Fibroblast of skin of abdomen (primary cell): ENCODE results near the gene SPACA6.

Experiments
- DNase-seq: peaks from one replicate; pipeline ENCODE4 v3.0.0-alpha.2; 2013

The SPACA6 gene

DNA sequence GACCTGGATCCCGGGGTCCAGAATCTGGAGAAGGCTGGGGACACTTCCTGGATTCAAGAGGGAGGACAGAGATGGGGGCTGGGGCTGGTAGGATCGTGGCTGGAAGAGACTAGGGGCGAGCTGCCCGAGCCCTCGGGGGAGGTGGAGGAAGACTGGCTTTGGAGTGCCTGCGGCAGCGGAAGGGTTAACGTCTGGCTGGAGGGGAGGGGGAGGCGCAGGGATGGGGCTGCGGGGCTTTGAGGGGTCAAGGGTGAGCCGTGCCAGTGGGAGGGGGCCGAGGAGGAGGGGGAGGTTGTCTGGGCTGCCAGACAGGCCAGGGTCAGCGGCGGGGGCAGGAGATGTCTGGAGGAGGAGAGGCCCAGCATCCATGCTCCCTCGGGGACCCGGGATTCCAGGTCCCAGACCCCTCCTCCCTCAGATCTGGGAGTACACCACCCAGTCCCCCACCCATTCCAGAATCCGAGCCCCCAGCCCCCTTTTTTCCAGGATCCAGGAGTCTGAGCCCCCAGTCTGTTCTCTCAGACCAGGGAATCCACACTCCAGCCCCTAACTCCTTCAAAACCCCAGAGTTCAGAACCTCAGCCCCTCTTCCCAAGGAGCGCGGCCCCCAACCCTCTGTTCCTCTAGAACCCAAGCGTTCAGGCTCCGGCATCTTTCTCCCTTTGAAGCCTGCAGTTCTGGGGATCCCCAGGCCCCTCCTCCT lies 3.2 kb upstream of the SPACA6 start:
- peak; percentile 51 for DNase-seq

DNA sequence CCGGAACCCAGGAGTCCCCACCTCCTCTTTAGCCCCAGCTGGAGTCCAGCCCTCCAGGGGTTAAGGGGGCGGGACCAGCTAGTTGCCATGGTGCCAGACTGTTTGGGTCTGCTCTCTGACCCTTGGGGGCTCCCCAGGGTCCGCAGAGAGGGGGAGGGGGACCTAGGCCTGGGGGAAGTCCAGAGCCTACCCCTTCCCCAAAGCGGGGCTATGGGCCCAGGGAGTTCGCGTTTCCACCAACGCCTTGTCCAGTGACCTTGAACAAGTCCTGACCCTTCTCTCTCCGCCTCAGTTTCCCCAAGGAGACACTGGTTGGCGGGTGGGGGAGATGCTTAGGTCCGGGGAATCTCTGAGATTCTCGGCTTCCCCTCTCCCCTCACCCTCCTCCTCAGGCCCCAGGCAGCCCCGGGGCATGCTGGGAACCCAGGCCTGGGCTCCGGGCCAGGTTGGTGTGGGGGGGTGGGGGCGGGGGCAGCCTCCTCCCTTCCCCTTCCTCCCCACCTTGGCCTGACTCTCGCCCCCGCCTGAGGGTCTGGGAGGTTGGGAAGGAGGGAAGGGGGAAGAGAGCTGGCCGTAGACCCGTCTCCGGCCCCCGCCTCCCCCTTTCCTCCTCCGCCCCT lies 2.6 kb upstream of the SPACA6 start:
- DNase-seq, result peak; percentile 90

DNA sequence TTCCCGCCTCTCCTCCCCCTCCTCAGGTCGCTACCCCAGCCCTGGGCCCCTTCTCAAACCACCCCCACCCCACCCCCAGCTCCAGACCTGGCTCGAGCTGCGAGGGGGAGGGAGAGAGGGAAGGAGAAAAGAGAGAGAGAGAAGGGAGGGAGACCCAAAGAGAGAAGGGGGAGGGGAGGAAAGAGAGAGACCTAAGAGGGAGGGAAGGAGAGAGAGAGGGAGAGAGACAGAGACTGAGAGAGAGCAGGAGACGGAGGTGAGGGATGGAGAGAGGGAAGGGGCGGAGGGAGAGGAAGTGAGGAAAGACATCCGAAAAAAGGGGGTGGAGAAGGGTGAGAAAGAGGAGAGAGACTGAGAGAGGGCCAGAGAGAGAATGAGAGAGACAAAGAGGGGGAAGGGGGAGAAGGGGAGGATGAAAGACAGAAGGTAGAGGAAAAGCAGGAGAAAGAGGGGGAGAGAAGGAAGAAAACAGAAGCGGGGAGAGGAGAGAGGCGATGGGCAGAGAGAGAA lies 2.0 kb upstream of the SPACA6 start:
- peak; percentile 75 for DNase-seq

DNA sequence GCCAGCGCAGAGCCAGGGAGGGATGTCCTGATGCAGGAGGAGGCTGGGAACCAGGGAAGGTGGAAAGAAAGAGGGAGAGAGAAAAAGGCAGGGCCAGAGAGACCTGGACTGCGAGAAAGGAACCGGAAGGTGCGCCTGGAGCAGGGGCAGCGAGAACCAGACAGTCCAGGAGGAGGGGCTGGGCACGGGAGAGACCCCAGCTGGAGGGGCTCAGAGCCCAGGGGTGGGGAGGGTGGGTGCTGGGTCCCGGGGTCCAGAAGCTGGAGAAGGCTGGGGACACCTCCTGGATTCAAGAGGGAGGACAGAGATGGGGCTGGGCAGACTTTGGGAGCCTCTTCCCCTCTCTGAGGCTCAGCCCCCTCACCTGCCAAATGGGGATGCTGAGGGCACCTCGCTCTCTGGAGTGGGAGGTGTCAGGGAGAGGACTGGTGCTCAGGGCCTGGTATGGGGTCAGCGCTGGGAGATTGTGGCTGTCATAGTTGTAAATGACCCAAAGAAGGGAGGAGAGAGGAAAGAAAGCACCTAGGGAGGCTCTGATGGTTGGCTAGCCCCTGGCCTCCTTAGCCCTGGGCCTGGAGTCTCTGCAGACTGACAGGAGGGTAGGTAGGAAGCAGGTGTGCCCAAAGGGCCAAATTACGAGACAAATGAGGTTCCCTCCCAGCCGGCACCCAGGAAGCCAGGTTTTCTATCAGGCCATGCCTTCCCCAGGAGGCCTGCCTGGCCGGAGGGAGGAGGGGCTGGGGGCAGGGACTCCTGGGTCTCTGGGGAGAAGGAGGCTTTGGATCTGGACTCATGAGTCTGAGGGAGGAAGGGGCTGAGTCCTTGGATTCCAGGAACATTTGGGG lies 1.3 kb upstream of the SPACA6 start:
- no peak for DNase-seq

DNA sequence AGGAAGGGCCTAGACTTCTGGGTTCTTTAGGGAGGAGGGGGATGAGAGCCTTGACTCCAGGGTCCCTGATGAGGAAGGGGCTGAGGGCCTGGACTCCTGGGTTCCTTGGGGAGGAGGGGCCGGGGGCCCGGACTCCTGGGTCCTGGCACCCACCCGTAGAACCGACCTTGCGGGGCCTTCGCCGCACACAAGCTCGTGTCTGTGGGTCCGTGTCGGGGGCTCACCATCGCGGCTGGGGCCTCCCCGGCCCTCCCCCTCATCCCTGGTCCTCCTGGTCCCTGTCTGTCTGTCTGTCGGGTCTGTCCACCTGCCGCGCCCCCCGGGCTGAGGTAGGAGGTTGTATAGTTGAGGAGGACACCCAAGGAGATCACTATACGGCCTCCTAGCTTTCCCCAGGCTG lies 662 bp upstream of the SPACA6 start:
- DNase-seq, result no peak

DNA sequence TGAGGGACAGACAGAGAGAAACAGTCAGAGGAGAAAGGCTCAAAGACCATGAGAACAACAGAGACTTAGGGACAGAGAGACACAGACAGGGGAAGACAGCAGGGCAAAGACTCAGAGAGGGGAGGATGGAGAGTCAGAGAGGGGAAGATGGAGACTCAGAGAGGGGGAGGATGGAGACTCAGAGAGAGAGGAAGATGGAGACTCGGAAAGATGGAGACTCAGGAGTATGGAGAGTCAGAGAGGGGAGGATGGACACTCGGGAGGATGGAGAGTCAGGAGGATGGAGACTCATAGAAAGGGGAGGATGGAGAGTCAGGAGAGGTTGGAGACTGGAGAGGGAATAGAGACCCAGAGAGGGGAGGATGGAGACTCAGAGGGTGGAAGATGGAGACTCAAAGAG lies 689 bp downstream of the SPACA6 start:
- no peak for DNase-seq

DNA sequence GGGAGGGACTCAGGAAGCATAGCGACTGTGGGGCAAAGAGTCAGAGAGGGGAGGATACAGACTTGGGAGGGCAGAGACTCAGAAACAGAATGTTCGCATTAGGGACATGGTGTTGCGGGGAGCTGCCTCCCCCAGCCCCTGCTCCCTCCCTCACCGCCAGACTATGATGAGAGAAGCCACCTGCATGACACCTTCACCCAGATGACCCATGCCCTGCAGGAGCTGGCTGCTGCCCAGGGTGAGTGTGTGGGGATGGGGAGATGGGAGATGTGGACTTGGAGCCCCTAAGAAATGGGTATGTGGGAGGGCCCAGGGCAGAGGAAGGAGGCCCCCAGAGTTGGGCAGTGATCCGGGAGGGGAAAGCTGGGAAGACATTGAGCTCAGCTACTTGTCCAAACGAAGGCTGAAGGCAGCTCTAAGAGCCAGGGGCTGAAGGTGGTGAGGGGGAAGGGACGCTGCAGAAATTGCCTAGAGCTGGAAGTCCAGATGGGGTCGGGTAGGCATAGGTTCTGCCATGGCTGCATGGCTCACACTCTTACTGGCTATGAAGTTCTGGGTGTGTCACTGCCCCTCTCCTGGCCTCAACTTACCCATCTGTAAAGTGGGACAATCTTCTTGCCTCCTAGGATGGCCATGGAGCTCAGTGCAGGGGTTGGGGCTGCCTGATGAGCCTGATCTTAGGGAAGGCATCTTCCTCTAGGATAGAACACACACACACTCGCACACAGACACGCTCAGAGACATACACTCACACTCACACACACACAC lies 1.4 kb downstream of the SPACA6 start:
- no peak for DNase-seq

DNA sequence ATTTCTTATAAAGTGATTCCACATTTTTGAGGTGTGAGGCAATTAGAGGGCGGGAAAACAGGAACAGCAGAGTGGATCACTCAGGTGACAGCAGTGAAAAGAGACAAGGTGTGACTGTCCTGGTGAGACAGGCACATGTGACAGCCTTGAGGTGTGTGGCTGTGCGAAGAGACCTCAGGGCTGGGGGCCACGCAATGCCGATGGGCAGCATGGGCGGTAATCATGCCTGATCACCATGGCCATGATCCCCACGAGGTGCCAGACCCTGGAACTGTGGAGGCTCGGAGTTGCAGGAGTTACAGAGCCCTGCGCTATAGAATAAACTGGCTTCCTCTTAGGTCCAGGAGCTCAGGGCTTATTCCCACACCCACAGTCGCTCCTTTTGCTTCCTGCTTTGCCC lies 2.0 kb downstream of the SPACA6 start:
- no peak for DNase-seq

DNA sequence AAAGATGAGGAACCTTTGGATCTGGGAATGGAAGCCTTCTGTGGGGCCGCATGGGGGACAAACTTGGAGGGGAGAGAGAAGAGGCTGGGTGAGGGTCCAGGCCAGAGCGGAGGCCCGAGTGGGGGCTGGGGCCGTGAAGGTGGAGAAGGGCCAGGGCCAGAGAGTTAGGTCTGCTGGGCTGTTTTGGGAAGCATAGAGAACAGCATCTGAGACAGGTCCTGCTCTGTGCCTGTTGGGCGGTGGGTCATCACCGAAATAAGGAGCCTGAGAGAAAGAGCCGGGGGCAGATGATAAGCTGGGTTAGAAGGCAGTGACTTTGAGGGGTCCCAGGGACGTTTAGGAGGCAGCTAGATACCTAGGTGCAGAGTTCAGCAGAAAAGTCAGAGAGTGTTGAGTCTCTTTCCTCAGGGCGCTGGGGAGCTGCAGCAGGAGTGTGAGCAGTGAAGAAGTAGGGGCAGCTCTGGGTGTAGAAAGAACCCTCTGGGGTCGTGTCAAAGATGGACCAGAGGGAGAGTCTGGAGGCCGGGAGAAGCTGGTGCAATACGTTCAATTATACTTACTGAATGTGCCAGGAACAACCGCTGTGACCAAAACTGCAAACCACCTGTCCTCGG lies 2.7 kb downstream of the SPACA6 start:
- DNase-seq, result no peak

DNA sequence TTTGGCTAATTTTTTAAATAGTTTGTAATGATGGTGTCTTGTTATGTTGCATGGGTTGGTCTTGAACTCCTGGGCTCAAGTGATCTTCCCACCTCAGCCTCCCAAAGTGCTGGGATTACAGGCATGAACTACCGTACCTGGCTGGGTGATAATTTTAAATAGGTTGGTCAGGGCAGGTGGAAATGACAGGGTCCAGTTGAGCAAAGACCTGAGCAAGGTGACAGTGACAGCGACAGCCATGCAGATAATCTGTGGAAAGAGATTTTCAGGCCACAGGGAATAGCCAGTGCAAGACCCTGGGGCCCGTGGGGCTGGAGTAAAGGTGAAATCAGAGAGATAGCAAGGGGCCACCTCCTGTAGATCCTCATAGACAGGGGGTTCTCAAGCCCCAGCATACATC lies 3.5 kb downstream of the SPACA6 start:
- no peak for DNase-seq

DNA sequence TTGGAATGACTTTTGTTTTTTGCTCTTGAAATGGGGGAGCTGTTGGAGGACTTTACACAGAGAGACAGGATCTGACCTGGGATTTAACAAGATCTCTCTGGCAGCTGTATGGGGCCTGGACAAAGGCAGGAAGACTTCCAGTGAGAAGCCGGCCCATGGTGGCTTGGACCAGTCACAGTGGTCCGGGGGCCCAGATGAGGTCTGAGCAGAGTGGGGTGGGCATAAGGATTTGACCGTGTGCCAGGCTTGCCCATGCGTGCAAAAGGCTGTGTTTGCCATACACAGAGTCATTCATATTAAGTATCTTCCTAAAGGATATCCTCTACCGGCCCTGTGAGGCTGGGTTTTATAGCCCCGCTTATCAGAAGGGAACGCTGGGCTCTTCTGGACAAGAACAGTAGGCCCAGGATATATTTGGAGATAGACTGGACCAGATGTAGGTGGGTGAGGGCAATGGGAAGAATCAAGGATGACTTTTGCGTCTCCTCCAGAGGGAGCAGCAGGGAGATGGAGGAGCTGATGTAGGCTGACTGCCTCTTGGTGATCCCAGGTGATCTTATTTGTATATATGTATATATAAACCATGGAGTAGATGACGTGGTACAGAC lies 4.1 kb downstream of the SPACA6 start:
- no peak for DNase-seq

DNA sequence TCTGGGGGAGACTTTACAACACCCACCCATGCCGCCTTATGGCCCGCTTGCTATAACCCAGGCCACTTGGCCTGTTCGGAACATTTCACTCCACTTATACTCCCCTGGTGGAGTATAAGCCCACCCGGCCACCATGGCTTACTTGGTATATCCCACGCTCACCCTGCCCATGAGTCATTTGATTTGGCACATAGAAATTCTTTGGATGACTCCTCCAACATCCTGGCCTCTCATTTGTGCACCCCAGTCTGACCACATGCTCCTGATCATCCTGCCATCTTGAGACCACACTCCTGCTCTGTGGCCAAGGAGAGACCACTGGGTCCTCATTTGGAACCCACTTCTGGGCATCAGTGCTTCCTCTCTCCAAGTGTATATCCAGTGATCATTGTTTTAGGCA lies 5.2 kb downstream of the SPACA6 start:
- peak; percentile 45 for DNase-seq

DNA sequence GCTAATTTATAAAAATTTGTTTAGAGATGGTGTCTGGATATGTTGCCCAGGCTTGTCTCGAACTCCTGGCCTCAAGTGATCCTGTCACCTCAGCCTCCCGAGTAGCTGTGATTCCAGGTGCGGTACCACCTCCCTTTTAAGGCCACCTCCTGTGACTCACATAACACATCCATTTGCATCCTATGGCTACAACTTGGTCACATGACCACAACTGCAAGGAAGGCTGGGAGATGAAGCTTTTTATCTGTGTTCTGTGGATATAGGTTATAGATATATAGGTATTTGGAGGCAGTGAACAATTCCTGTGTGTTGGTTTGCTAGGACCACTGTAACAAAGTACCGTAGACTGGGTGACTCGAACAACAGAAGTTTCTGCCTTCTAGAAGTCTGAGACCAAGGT lies 6.0 kb downstream of the SPACA6 start:
- DNase-seq, result no peak

DNA sequence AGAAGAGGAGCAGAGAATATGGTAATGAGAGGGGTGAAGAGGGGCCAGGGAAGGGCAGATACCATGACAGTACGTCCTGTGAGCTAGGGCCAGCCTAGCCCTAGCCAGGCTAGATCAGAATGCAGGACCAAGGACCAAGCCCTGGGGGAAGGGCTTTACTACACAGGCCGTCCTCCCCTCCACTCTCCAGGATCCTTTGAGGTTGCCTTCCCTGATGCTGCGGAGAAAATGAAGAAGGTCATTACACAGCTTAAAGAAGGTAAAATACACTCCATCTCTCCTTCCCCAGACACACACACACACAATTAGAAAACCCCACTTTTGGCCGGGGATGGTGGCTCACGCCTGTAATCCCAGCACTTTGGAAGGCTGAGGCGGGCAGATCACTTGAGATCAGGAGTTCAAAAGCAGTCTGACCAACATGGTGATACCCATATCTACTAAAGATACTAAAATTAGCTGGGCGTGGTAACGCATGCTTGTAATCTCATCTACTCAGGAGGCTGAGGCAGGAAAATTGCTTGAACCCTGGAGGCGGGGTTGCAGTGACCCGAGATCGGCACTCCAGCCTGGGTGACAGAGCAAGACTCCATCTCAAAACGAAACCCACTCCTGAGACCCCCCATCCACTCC lies 8.5 kb downstream of the SPACA6 start:
- no peak for DNase-seq

DNA sequence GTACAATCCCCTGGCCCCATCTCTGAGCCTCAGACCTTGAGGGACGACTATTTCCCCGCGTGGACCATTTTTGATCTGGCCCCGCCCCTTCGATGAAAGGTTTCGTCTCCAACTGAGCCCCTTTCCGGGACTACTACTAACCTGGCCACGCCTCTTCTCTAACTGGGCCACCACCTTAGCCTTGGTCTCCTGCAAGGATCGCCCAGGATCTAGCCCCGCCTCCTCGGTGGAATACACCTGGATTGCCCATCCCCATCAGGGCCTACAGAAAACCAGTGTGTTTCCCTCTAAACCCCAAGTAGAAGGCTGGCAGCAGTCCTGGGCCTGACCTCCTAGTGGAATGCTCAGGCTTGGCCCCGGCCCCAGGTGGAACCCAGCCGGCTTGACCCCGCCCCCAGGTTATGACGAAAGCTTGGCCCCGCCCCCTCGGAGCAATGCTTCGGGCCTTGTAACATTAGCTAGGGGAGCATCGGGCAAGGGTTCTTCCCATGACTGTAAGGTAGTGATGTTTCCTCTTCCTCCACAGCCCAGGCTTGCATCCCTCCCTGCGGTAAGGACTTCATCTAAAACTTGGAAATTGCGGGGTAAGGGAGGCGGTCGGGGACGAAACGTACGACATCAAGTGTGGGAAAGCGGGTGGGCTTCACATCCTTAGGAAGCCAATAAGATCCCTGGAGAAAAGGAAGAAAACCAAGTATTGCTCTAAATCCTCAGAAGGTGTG lies 9.1 kb downstream of the SPACA6 start:
- DNase-seq, result peak; percentile 60

DNA sequence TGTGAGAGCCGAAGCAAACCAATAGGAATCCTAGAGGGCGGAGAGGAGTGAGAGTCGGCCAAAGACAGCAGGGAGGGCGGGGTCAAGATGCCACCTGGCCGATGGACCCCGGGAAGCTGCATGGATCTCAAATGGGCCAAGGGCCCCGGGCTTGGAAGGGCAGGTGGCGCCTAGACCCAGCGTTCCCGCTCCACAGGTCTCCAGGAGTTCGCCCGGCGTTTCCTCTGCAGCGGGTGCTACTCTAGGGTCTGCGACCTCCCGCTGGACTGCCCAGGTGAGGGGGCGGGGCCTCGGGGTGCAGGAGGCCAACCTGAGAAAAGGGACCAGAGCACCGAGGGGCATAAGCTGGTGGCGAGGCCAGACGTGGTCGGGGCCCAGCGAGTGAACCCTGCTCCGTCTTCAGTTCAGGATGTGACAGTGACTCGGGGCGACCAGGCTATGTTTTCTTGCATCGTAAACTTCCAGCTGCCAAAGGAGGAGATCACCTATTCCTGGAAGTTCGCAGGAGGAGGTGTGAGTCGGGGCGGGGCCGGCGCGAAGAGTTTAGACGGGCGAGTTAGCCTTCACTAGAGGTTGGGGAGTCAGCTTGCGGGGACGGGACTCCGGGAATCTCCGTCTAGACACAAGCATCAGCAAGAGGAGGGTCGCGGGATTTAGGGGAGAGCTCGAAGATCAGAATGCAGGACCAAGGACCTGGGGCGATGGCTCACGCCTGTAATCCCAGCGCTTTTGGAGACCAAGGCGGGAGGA lies 9.9 kb downstream of the SPACA6 start:
- DNase-seq, result no peak

DNA sequence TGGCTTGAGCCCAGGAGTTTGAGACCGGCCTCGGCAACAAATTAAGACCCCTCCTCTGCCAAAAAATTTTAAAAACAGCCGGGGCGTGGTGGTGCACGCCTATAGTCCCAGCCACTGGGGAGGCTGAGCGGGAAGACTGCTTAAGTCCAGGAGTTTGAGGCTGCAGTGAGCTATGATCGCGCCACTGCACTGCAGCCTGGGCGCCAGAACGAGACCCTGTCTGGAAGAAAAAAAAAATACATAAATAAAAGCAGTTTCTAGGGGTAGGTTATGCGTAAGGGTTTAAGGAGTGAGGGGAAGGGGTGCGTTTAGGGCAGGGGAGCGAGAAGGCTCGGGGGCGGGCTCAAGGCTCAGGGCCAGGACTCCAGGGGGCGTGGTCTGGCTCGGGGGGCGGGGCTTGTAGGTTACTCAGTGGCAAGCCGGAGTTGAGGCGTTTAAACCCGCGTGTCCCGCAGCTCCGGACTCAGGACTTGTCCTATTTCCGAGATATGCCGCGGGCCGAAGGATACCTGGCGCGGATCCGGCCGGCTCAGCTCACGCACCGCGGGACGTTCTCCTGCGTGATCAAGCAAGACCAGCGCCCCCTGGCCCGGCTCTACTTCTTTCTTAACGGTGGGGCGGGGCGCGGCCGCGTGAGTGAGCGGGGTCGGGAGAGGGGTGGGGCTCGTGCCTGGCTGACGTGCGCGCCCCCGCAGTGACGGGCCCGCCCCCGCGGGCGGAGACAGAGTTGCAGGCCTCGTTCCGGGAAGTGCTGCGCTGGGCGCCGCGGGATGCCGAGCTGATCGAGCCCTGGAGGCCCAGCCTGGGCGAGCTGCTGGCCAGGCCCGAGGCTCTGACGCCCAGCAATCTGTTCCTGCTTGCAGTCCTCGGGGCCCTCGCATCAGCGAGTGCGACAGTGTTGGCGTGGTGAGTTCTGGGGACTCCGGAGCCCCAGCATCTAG lies 10.7 kb downstream of the SPACA6 start:
- peak; percentile 92 for DNase-seq

DNA sequence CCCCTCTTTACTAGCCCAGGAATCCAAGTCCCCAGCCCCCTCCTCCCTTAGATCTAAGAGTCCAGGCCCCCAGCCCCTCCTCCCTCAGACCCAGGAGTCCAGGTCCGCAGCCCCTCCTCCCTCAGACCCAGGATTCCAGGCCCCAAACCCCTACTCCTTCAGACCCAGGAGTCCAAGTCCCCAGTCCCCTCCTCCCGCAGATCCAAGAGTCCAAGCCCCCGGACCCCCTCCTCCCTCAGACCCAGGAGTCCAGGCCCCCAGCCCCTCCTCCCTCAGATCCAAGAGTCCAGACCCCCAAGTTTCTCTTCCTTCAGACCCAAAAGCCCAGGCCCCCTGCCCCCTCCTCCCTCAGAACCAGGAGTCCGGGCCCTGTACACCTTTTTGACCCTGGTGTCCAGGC lies 11.5 kb downstream of the SPACA6 start:
- no peak for DNase-seq

DNA sequence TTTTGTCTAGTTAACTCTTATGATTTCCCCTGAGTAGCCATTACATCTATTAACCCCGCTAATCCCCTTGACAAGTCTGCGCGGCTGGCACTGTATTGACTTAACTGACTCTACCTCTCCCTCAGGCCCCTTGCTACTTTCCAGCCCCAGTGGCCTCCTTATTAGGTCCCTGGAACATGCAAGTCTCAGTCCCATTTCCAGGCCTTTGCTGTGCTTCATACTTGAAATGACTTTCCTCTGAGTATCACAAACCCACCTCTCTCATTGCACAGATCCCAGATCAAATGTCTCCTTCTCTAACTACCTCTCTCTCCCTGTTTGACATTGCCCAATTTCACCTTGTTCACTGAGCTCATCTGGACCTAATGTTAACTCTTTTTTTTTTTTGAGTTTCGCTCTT lies 13.2 kb downstream of the SPACA6 start:
- DNase-seq, result no peak
